ENCODE data around the gene PTGDR.

PTGDR gene

GRCh38 chr14:52319919-52320318 lies 52.4 kb downstream of the PTGDR start:
- WGBS, 2 experiments, result 86% methylated on average over 3 of the region's 3 CpGs; no CpG with 5 or more reads in 1 of the 2 experiments
- H3K27ac ChIP-seq (ENCODE audit: insufficient read depth, low read depth, low read length, poor library complexity, severe bottlenecking), result no peak overlapping the region
- H3K36me3 ChIP-seq (ENCODE audit: control insufficient read depth, insufficient read depth, low read length), result no peaks in the 10 kb centered on the region
- no peaks in the 10 kb centered on the region for H3K9me3 ChIP-seq (ENCODE audit: control insufficient read depth, low read length)
- H3K4me1 ChIP-seq (ENCODE audit: control insufficient read depth, insufficient read depth, low read length), result no peaks in the 10 kb centered on the region
- H3K27me3 ChIP-seq (ENCODE audit: control insufficient read depth, insufficient read depth, low read length, poor library complexity, severe bottlenecking), result peaks cover 36% of the 10 kb centered on the region
- no peak overlapping the region for H3K4me3 ChIP-seq (ENCODE audit: insufficient read depth, low read depth, low read length)

- H3K4me3 ChIP-seq (ENCODE audit: insufficient read depth, low read depth, low read length), result no peak overlapping the region
- H3K27ac ChIP-seq (ENCODE audit: insufficient read depth, low read depth, low read length, poor library complexity, severe bottlenecking), result no peak overlapping the region
- H3K4me1 ChIP-seq (ENCODE audit: control insufficient read depth, insufficient read depth, low read length), result no peaks in the 10 kb centered on the region
- H3K36me3 ChIP-seq (ENCODE audit: control insufficient read depth, insufficient read depth, low read length), result no peaks in the 10 kb centered on the region
- WGBS, 2 experiments, result 94 to 98% methylated on average over 3 of the region's 3 CpGs
- H3K27me3 ChIP-seq (ENCODE audit: control insufficient read depth, insufficient read depth, low read length, poor library complexity, severe bottlenecking), result no peaks in the 10 kb centered on the region
- no peaks in the 10 kb centered on the region for H3K9me3 ChIP-seq (ENCODE audit: control insufficient read depth, low read length)
These were observed 57.6 kb downstream of the PTGDR start for GRCh38 chr14:52325126-52325525.

GRCh38 chr14:52325630-52326029 lies 58.1 kb downstream of the PTGDR start:
- 95 to 96% methylated on average over 3 of the region's 3 CpGs for WGBS, 2 experiments
- H3K27me3 ChIP-seq (ENCODE audit: control insufficient read depth, insufficient read depth, low read length, poor library complexity, severe bottlenecking), result no peaks in the 10 kb centered on the region
- no peaks in the 10 kb centered on the region for H3K9me3 ChIP-seq (ENCODE audit: control insufficient read depth, low read length)
- no peak overlapping the region for H3K4me3 ChIP-seq (ENCODE audit: insufficient read depth, low read depth, low read length)
- H3K4me1 ChIP-seq (ENCODE audit: control insufficient read depth, insufficient read depth, low read length), result no peaks in the 10 kb centered on the region
- no peaks in the 10 kb centered on the region for H3K36me3 ChIP-seq (ENCODE audit: control insufficient read depth, insufficient read depth, low read length)
- no peak overlapping the region for H3K27ac ChIP-seq (ENCODE audit: insufficient read depth, low read depth, low read length, poor library complexity, severe bottlenecking)
